ACC112 (cell line): ENCODE results near the gene ANK3.

Experiments used
- H2AFZ ChIP-seq: fragments of 200-600 bp; sonication (generic); one replicate; pipeline ENCODE4 v1.6.0; 2017; ENCODE audit warnings: antibody characterized with exemption, low read length; ENCODE audit not compliant: unreplicated experiment
- H3K27ac ChIP-seq: fragments of 200-600 bp; sonication (generic); 2 replicates; pipeline ENCODE4 v1.5.1; 2014; ENCODE audit warnings: low read depth, mild to moderate bottlenecking, antibody characterized with exemption, low read length, moderate library complexity
- H3K27me3 ChIP-seq: fragments of 200-600 bp; sonication (generic); 2 replicates; pipeline ENCODE4 v1.6.1; 2014; ENCODE audit warnings: mild to moderate bottlenecking, antibody characterized with exemption, low read length, moderate library complexity, mixed read lengths; ENCODE audit not compliant: insufficient read depth
- H3K36me3 ChIP-seq: fragments of 200-600 bp; sonication (generic); 2 replicates; pipeline ENCODE4 v1.6.1; 2016; ENCODE audit warnings: mild to moderate bottlenecking, antibody characterized with exemption, low read length, moderate library complexity, mixed read lengths; ENCODE audit not compliant: insufficient read depth
- H3K4me1 ChIP-seq: fragments of 200-600 bp; sonication (generic); one replicate; pipeline ENCODE4 v1.6.1; 2016; ENCODE audit warnings: low read length, mixed read lengths; ENCODE audit not compliant: insufficient read depth, unreplicated experiment, control insufficient read depth
- H3K4me3 ChIP-seq: fragments of 200-600 bp; sonication (generic); 2 replicates; pipeline ENCODE4 v1.5.1; 2014; ENCODE audit warnings: mild to moderate bottlenecking, low read depth, low read length
- H3K79me2 ChIP-seq: fragments of 200-600 bp; sonication (generic); one replicate; pipeline ENCODE4 v1.6.0; 2016; ENCODE audit warnings: low read length; ENCODE audit not compliant: control insufficient read depth, unreplicated experiment, insufficient read depth

The ANK3 gene

GRCh38 chr10:60413306-60414012 is 23.8 kb upstream of the ANK3 start:
- no peak overlapping the region for H3K27ac ChIP-seq
- H3K79me2 ChIP-seq: no peaks in the 10 kb centered on the region
- H3K4me3 ChIP-seq: no peak overlapping the region
- H3K4me1 ChIP-seq: peaks cover 50% of the 10 kb centered on the region
- H2AFZ ChIP-seq: no peak overlapping the region
- H3K36me3 ChIP-seq: no peaks in the 10 kb centered on the region
- no peaks in the 10 kb centered on the region for H3K27me3 ChIP-seq

GRCh38 chr10:60410970-60411369 is 21.3 kb upstream of the ANK3 start:
- Histone ChIP-seq H3K27me3 (no peaks in the 10 kb centered on the region), H3K79me2 (no peaks in the 10 kb centered on the region), H3K27ac (no peak overlapping the region), H3K36me3 (no peaks in the 10 kb centered on the region), H2AFZ (no peak overlapping the region), H3K4me1 (peaks cover 32% of the 10 kb centered on the region), H3K4me3 (no peak overlapping the region)

DNA sequence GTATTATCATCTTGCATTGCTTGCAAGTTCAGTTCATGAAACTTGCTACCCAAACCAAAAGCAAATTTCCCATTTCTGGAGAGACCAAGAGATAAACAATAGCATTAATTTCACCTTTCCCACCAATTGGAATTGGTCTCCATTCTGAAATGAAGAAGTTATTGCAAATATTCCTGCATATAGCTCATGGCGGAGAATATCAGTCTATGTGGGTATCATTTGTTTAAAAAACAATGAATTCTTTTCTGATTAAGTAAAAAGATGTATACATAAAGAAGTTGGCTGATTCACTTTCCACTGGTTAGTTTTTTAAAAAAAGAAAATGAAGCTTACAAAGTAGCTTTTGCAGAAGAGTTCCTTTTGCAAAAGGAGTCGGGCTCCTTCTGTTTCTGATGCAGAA is 19.5 kb upstream of the ANK3 start:
- Histone ChIP-seq H3K27ac (no peak overlapping the region), H3K4me3 (no peak overlapping the region), H2AFZ (no peak overlapping the region), H3K36me3 (no peaks in the 10 kb centered on the region), H3K79me2 (no peaks in the 10 kb centered on the region), H3K27me3 (no peaks in the 10 kb centered on the region), H3K4me1 (peaks cover 20% of the 10 kb centered on the region)

DNA sequence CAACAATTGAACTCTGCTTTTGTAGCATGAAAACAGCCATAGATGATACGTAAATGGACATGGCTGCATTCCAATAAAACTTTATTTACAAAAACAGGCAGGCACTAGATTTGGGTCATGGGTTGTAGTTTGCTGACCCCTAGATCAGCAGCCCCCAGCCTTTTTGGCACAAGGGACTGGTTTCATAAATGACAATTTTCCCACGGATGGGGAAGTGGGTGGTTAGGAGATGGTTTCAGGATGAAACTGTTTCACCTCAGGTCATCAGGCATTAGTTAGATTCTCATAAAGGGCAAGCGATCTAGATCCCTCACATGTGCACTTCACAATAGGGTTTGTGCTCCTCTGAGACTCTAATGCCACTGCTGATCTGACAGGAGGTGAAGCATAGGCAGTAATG is 16.5 kb upstream of the ANK3 start:
- Histone ChIP-seq H3K4me3 (no peak overlapping the region), H3K27ac (no peak overlapping the region), H2AFZ (no peak overlapping the region), H3K79me2 (no peaks in the 10 kb centered on the region), H3K4me1 (peaks cover 7% of the 10 kb centered on the region), H3K36me3 (no peaks in the 10 kb centered on the region), H3K27me3 (no peaks in the 10 kb centered on the region)

DNA sequence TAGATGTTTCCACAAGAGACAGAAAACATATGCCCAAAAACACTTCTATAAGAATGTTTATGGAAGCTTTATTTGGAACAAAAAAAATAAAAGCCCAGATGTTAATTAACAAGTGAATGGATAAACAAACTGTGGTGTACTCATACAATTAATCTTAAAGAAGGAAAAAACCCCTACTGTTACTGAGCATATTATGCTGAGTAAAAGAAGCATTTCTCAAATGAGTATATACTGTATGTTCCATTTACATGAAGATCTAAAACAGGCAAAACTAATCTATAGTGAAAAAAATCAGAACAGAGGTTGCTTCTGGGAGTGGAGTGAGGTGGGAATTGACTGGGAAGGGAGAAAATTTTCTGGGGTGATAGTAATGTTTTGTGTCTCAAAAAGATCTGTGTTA is 15.5 kb upstream of the ANK3 start:
- Histone ChIP-seq H3K27me3 (no peaks in the 10 kb centered on the region), H3K36me3 (no peaks in the 10 kb centered on the region), H3K79me2 (no peaks in the 10 kb centered on the region), H3K4me1 (no peaks in the 10 kb centered on the region), H3K27ac (no peak overlapping the region), H2AFZ (no peak overlapping the region), H3K4me3 (no peak overlapping the region)

DNA sequence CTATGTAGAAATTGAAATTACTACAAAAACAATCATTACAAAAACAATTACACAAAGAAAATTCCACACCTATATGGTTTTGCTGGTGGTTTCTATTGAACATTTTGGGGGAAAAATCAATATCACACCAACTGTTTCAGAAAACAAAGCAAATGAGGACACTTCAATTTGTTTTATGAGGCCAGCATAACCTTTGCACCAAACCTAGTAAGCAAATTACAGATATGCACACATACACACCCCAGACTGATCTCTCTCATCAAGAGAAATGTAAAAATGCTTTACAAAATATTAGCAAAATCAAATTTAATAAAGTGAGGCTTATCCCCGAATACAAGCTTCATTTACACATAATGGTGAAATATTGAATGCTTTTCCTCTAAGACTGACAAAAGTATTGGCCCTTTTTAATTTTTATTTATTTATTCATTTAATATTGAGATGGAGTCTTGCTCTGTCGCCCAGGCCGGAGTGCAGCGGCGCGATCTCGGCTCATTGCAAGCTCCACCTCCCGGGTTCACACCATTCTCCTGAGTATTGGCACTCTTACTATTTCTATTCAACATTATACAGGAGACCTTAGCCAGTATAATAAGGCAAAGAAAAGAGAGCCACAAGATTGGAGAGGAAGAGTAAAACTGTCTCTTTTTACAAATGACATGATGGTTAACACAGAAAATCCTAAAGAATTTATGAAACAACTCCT is 13.6 kb upstream of the ANK3 start:
- Histone ChIP-seq H3K27ac (no peak overlapping the region), H3K79me2 (no peaks in the 10 kb centered on the region), H3K4me1 (no peaks in the 10 kb centered on the region), H3K36me3 (no peaks in the 10 kb centered on the region), H2AFZ (no peak overlapping the region), H3K27me3 (no peaks in the 10 kb centered on the region), H3K4me3 (no peak overlapping the region)

- Histone ChIP-seq H3K27ac (no peak overlapping the region), H3K36me3 (no peaks in the 10 kb centered on the region), H3K4me1 (peaks cover 14% of the 10 kb centered on the region), H3K79me2 (no peaks in the 10 kb centered on the region), H3K27me3 (no peaks in the 10 kb centered on the region), H2AFZ (no peak overlapping the region), H3K4me3 (no peak overlapping the region)
Observed at GRCh38 chr10:60400366-60400765, 10.7 kb upstream of the ANK3 start.

- H3K79me2 ChIP-seq: no peaks in the 10 kb centered on the region
- peaks cover 14% of the 10 kb centered on the region for H3K4me1 ChIP-seq
- no peaks in the 10 kb centered on the region for H3K36me3 ChIP-seq
- no peak overlapping the region for H3K4me3 ChIP-seq
- H3K27me3 ChIP-seq: no peaks in the 10 kb centered on the region
- H3K27ac ChIP-seq: no peak overlapping the region
- no peak overlapping the region for H2AFZ ChIP-seq
Observed at GRCh38 chr10:60399328-60399727, 9.7 kb upstream of the ANK3 start.

DNA sequence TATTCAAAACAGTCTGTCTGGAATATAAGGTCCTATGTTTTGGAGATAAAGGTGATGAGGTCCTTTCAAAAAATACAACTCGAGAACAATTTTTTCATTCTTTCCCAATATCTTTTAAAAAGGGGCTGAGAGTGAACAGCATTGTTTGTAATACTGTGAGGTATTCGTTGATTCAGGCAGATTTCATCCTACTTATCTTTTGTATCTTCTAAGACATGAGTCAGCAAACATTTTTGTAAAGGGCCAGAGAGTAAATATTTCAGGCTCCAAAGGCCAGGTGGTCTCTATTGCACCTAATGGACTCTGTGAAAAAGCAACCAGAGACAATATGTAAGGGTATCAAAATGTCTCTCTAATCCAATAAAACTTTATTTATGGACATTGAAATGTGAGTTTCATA is 8.1 kb upstream of the ANK3 start:
- peaks cover 14% of the 10 kb centered on the region for H3K4me1 ChIP-seq
- no peaks in the 10 kb centered on the region for H3K79me2 ChIP-seq
- H3K4me3 ChIP-seq: no peak overlapping the region
- no peaks in the 10 kb centered on the region for H3K27me3 ChIP-seq
- no peaks in the 10 kb centered on the region for H3K36me3 ChIP-seq
- H2AFZ ChIP-seq: no peak overlapping the region
- no peak overlapping the region for H3K27ac ChIP-seq

DNA sequence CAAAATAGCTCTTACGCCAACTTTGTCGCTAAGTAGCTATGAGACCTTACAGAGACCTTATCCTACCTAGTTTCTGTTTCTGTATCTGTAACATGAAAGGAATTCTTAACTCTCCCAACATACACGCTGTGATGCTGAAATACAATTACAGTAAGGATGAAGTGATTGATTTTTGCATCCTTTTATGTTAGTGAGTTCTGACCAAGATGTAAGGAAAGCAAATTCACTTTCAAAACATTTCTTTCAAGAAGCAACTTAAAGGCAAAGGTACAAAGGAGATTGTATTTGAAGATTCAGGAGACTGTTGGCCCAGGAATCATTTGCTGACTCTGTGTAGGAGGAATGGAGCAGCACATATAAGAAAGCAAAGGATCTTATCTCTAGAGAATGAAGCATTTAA is 7.1 kb upstream of the ANK3 start:
- no peak overlapping the region for H3K27ac ChIP-seq
- no peaks in the 10 kb centered on the region for H3K36me3 ChIP-seq
- no peaks in the 10 kb centered on the region for H3K79me2 ChIP-seq
- H2AFZ ChIP-seq: no peak overlapping the region
- peaks cover 14% of the 10 kb centered on the region for H3K4me1 ChIP-seq
- no peak overlapping the region for H3K4me3 ChIP-seq
- H3K27me3 ChIP-seq: no peaks in the 10 kb centered on the region

DNA sequence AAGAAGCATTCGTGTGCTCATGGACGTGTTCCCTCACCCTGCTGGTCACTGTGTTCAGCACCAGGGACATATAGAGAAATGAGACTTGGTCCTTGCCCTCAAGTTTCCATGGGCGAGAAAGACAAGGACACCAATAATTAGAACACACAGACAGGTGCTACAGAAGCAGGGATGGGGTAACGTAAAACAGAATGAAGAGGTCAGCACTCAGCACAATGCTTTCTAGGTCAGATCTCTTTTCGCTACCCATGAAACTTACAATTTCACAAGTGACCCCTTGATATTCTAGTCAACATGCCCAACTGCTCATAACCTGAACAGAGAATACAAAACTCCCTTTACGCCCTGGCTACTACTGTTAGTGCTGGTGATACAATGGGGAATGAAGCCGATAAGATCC is 6.0 kb upstream of the ANK3 start:
- Histone ChIP-seq H3K4me3 (no peak overlapping the region), H3K79me2 (no peaks in the 10 kb centered on the region), H3K36me3 (no peaks in the 10 kb centered on the region), H3K27ac (no peak overlapping the region), H3K4me1 (peaks cover 14% of the 10 kb centered on the region), H2AFZ (no peak overlapping the region), H3K27me3 (no peaks in the 10 kb centered on the region)
